Muscle of back (tissue), 11 donors: ENCODE results near the gene DIP2C. TPM values are rescaled to one million over a fixed set of nuclear protein-coding genes. Genes with fewer than 3 reads are reported as not detected.
A peak's percentile ranks its signal among the peaks of the same experiment; 100 is the strongest.

Experiments
- DNase-seq, 3 donors: peaks; one replicate each; pipeline versions ENCODE4 v3.0.0 to v3.0.0-alpha.2; 2013
- polyA plus RNA-seq, 10 donors: library from polyadenylated mRNA; unstranded; fragments of 120-200 nt; gene quantifications; one replicate each; pipeline ENCODE4 v1.2.1, GENCODE V29; 2013; ENCODE audit not compliant: insufficient read length in 10 of 10

Gene DIP2C
- polyA plus RNA-seq, 10 donors, result 23.3 to 30.9 (median 25.9) TPM

- DNase-seq, result no peak
Measured at GRCh38 chr10:627032-627992, 62.2 kb downstream of the DIP2C start.

DNA sequence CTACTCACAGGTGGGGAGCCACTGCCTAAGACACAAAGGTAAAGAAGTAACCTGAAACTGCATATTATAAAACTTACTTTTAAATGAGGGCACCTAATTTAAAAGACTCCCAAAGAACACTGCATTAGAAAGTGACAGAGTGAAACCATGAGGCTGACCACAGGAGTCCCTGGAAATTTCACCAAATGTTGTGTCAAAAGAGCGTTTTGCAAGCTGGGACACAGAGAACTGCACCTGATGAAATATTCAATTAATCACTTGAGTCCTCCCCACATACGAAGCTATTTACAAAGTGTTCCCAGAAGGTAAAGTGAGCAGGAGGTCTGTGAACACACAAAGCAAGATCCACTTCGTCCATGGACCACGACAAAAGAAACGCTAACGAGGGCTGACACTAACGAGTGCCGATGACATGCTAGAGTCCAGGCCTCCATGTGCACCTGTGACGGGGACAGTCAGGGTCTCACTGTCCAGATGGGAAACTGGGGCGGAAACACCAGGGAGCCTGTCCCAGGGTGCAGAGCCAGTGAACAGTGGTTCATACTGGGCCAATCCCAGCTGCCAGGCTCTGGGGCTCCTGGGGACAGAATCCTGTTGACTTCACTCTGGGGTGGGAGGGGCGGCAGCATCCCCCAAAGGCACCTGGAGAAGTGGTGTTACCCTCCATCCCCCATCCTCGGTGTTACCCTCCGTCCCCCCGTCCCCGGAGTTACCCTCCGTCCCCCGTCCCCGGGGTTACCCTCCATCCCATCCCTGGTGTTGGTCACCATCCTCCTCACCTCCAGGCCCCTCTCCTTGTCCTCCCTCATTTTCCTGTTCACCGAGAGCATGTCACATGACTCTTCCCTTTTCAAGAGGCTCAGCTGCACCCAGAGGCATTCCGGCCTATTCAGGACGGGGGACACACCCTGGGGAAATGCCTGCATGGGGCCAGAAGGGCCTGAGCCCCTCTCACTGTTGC lies 63.4 kb downstream of the DIP2C start:
- DNase-seq, result no peak

GRCh38 chr10:625333-625696 lies 64.2 kb downstream of the DIP2C start:
- no peak for DNase-seq

DNA sequence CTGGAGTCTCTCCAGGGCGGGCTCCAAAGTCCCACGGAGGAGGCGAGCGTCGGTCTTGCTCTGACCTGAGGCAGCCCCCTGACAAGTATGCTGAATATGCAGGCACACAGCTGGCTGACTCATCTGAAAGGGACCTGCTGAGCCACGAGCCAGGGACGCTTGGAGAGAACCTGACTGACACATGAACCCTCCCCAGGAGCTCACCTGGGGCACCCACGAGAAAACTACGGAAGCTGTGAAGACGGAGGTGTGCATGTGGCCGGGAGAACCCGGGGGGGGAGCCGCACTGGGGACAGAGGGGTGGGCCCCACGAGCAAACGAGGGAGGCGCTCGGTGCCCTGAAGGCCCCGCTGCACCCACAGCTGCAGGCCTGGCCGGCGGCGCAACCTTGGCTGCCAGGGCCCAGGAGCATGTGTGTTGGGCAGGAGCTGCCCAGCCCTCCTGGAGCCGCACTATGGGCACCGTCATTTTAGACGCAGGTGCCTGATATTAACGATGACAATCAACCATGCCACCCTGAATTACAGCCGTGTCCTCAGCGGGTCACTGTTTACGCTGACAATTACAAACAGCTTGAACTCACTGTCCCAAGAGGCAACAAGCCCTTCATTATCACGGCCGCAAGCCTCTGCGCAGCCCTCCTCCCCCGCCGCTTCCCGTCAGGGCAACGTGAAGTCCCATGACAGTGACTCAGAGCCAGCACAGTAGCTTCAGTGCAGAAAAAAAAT lies 64.7 kb downstream of the DIP2C start:
- peak in 1 of 3 donors; percentile 71 for DNase-seq

DNA sequence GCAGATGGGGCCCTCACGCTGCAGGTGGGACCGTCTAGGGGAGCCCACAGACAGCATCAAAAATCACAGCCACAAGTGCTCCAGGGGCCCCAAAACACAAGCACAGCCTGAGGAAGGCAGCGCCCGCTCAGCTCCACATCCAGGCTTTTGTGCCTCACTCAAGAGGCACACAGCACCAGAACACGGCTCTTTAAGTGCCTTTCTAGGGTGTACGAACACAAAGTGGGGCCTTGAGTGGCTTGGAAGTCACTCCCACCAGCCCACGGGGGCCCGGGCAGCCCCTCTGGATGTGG lies 65.2 kb downstream of the DIP2C start:
- no peak for DNase-seq

- DNase-seq, result no peak
Measured at GRCh38 chr10:623477-624311, 65.8 kb downstream of the DIP2C start.

DNA sequence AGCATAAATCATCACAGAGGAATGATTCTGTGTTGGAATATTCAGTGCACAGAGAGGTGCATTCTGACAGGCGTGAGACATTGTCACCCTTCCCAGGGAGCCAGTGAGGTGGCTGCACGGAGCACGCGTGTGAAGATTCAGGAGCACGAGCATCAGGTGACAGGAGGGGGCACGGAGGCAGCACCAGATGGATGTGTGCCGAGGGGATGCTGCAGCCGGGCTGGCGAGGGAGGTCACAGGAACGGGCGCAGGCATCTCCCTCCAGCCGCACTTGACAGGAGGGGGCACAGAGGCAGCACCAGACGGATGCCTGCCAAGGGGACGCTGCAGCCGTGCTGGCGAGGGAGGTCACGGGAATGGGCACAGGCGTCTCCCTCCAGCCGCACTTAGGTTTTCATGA lies 66.5 kb downstream of the DIP2C start:
- no peak for DNase-seq

DNA sequence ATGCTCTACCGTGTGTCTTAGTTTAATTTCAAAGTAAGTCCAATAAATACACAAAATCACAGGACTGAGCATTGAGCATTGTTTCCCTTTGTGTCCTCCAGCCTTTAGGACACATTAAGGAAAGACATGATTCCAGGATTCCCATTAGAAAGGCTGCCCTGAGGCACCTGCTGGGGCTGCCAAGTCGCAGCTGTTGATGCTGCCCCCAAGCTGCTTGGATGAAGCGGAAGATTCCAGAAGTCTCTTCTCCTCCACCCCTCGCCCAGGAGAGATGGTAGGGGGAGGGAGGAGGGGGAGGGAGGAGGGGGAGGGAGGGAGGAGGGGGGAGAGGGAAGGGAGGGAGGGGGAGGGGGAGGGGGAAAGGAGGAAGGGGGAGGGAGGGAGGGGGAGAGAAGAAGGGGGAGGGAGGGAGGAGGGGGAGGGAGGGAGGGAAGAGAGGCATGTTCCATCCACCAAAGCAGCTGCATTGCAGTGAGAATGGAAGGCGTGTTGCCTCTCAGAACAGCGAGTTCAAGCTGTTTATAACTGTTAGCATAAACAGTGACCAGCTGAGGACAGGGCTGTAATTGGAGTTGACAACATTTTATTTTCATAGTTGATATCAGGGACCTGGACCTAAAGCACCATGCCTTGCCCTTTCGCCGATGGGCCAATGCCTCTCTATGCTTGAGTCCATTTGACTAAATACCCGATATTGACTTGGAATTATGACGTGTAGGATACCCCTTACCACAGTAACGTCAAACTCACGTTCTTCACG lies 67.3 kb downstream of the DIP2C start:
- DNase-seq, result no peak

- DNase-seq, result no peak
Measured at GRCh38 chr10:621513-621912, 68.0 kb downstream of the DIP2C start.

GRCh38 chr10:620971-621370 lies 68.5 kb downstream of the DIP2C start:
- no peak for DNase-seq

DNA sequence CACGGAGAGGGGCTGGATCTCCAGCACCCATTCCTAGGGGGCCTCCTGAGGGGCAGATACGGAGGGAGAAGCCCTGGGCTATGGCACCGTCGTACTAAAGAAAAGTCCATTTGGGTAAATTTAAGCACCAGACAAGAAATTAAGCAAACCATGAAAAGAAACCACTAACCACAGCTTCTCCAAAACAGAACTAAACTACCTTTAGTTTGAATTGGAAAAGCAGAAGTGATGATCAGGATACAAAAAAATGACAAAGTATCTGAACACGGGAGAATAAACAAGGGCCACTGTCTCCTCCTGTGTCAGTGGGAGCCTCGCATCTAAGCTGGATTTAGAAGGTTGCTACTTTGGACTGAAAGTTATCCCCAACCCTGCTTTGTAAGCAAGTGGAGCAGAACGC lies 69.1 kb downstream of the DIP2C start:
- DNase-seq, result no peak

DNA sequence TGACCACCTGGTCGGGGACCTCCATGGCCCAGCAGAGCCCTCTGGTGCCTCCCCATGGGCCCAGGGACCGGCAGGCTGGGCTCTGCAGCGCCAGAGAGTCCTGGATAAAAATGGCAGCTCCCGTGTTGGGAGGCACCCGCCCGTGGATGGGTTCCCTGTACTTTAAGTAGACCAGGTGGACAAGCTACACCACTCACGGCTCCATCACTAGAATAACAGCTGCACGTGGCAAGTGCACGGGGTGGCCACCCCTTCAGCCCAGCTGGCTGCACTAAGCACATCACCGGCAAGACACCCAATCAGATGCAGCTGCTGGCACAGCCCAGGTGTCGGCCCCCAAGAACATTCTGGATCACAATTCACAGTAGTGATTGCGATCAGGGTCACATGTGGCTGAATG lies 69.8 kb downstream of the DIP2C start:
- DNase-seq, result no peak

GRCh38 chr10:618229-618989 lies 71.1 kb downstream of the DIP2C start:
- DNase-seq, result peak; percentile 63 to 69 (median 66)

GRCh38 chr10:617471-617870 lies 72.0 kb downstream of the DIP2C start:
- DNase-seq, result no peak

GRCh38 chr10:615583-616152 lies 73.8 kb downstream of the DIP2C start:
- peak in 1 of 3 donors; percentile 80 for DNase-seq

DNA sequence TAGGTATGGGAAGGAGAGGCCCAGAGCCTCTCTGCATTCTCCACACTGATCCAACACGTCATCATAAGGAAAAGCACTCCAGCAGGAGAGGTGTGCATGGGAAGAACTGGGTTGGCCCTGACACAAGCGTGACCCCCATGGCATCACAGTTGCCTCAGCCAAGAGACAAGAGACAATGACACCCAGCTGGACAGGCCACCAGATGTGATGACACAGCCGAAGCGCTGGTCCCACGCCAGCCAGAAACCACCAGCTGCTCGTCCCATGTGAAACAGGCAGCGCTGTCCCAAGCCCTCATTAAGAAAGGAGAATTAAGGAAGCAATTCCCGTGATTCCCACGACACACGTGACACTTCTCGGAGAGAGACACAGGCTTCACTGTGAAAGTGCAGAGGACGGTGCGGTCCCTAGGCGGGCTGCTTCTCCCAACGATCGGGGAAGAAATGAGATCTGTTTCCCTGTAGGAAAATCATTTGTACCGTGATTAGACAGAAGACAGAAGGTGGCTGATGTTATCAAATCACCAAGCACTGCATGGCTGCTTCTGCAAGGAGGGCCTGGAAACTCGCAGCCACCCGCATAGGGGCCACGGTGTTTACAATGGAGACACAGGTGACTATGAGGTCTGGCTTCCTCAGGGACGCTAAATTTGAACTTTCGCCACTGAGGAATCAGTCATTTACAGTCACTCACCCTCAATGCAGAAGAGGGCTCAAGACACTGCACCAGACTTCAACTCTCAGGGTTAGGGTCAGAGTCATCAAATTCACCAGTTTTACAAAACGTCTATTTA lies 74.5 kb downstream of the DIP2C start:
- no peak for DNase-seq

DNA sequence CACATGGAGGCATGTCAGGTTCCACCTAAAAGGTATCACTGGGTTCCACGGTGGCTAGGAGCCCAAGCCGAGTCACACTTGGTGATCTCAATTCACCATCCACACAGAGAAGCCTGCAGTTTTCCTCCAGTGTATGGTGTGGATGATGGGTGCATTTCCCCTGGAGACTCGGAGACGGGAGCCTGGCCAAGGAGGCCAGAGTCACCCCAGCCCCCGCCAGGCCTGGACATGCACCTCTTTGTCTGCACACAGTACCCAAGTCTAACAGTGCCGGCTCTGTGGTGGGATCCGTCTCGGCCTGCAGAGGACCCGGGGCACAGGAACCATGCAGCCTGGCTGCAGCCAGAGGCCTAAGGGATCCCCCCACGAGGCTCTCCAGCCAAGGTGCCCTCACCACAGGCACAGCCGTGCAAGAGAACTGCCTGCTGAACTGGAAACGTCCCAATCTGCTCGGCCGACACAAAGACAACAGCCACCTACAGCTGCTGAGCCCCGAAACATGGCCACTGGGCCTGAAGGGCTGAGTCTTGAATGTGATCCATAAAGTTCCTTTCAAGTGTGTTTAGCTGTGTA lies 75.2 kb downstream of the DIP2C start:
- no peak for DNase-seq
